Measurements from ENCODE around the gene SPATA20. TPM values are rescaled to one million over a fixed set of nuclear protein-coding genes. Genes with fewer than 3 reads are reported as not detected.

The SPATA20 gene
- total and polyA plus RNA-seq, 2 of the 4 experiments (the other 2 are of a cell fraction) = 17.0 to 35.0 TPM

- no peaks in the 10 kb centered on the region for H4K20me1 ChIP-seq (ENCODE audit: insufficient read depth, low read length)
- H4K8ac ChIP-seq (ENCODE audit: low read depth in 2 of 2, low read length in 2 of 2) = no peak overlapping the region
- no peak overlapping the region for H3K4ac ChIP-seq (ENCODE audit: low read depth, low read length)
- no peak overlapping the region for H3K14ac ChIP-seq (replicated peaks; ENCODE audit: low read depth, low read length)
- no peak overlapping the region for H2BK5ac ChIP-seq (ENCODE audit: low read depth, low read length, poor library complexity, severe bottlenecking)
- no peak overlapping the region for H2AFZ ChIP-seq (replicated peaks; ENCODE audit: low read length, poor library complexity)
- H2BK20ac ChIP-seq (ENCODE audit: low read depth, low read length) = no peak overlapping the region
- DNase-seq (no peak), ATAC-seq (ENCODE audit: low read depth) (no peak)
- no peak overlapping the region for H4K91ac ChIP-seq (ENCODE audit: insufficient read depth, low read depth, low read length)
- peaks cover 42% of the 10 kb centered on the region for H3K27me3 ChIP-seq (ENCODE audit: control insufficient read depth, insufficient read depth, low read length)
- no peak overlapping the region for H3K9ac ChIP-seq (ENCODE audit: low read depth, low read length)
- H2BK15ac ChIP-seq (ENCODE audit: low read depth, low read length) = no peak overlapping the region
- H2AK5ac ChIP-seq (ENCODE audit: low read depth, low read length) = no peak overlapping the region
- no TSS peak for BruUV-seq (replicated peaks)
- H3K23ac ChIP-seq (ENCODE audit: low read depth, low read length) = no peak overlapping the region
- dilution Hi-C loops (cut with HindIII; ENCODE audit: low sequenced_read_pairs, unreplicated experiment) = no loop called here
- no peak for TF ChIP-seq POLR2A (IDR thresholded peaks at IDR 0.05; ENCODE audit: low read depth, low read length)
- no peak for TF ChIP-seq CTCF (conservative IDR thresholded peaks at IDR 0.05; ENCODE audit: low read depth, low read length)
- TF ChIP-seq RCOR1 (IDR thresholded peaks at IDR 0.05; ENCODE audit: insufficient replicate concordance, low read length) = no peak
- no peak for TF ChIP-seq CHD1 (IDR thresholded peaks at IDR 0.05; ENCODE audit: low read depth, low read length)
- TF ChIP-seq MXI1 (IDR thresholded peaks at IDR 0.05; ENCODE audit: borderline replicate concordance, low read depth, low read length) = no peak
- no peak for TF ChIP-seq MAZ (IDR thresholded peaks at IDR 0.05; ENCODE audit: borderline replicate concordance, low read depth, low read length)
- TF ChIP-seq MAFK (IDR thresholded peaks at IDR 0.05; ENCODE audit: low read depth, low read length) = no peak
- TF ChIP-seq BHLHE40 (IDR thresholded peaks at IDR 0.05; ENCODE audit: low read depth, low read length) = no peak
- no peak for TF ChIP-seq FOS (IDR thresholded peaks at IDR 0.05; ENCODE audit: low read depth, low read length)
- no peak for TF ChIP-seq USF2 (IDR thresholded peaks at IDR 0.05; ENCODE audit: low read depth, low read length)
- TF ChIP-seq CEBPB (IDR thresholded peaks at IDR 0.05; ENCODE audit: low read depth, low read length) = no peak
- no peak for TF ChIP-seq RFX5 (IDR thresholded peaks at IDR 0.05; ENCODE audit: low read depth, low read length)
- no peak for TF ChIP-seq SMC3 (IDR thresholded peaks at IDR 0.05; ENCODE audit: low read depth, low read length)
- no peak overlapping the region for H3K27ac ChIP-seq (ENCODE audit: insufficient read depth, low read length)
- in situ Hi-C loops (cut with MboI; ENCODE audit: low sequenced_read_pairs) = no loop called here
- H2BK120ac ChIP-seq (ENCODE audit: low read depth, low read length) = no peak overlapping the region
- intact Hi-C loops (cut with micrococcal nuclease) = no loop called here
- no peak overlapping the region for H4K5ac ChIP-seq (ENCODE audit: low read depth, low read length)
- ChIA-PET CTCF (no interaction called here), POLR2A (ENCODE audit: unreplicated experiment) (no interaction called here)
- H3K4me1 ChIP-seq (ENCODE audit: control insufficient read depth, insufficient read depth, low read length) = peaks cover 4% of the 10 kb centered on the region; the same call in 1 of the 2 replicates
- H3K9me1 ChIP-seq (ENCODE audit: insufficient read depth, low read length) = no peaks in the 10 kb centered on the region
- no peak overlapping the region for H3K4me2 ChIP-seq (ENCODE audit: low read depth, low read length)
- H3K4me3 ChIP-seq (ENCODE audit: insufficient read depth, low read depth, low read length) = no peak overlapping the region
- WGBS, 2 experiments (ENCODE audit: extremely low coverage in 2 of 2, insufficient read length in 1 of 2) = 88% methylated on average over 9 of the region's 15 CpGs; no CpG with 5 or more reads in 1 of the 2 experiments
- H3K18ac ChIP-seq (ENCODE audit: low read depth, low read length) = no peak overlapping the region
- no peaks in the 10 kb centered on the region for H3K79me1 ChIP-seq (ENCODE audit: low read depth in 1 of 2, low read length in 2 of 2)
- no peak overlapping the region for H3K56ac ChIP-seq (ENCODE audit: extremely low read depth, insufficient read depth, low read length)
- no peak overlapping the region for H2AK9ac ChIP-seq (replicated peaks; ENCODE audit: low read depth, low read length, poor library complexity)
- H3K36me3 ChIP-seq (ENCODE audit: control insufficient read depth, insufficient read depth, low read length) = no peaks in the 10 kb centered on the region
- no peaks in the 10 kb centered on the region for H3K9me3 ChIP-seq (ENCODE audit: control insufficient read depth, insufficient read depth, low read length)
Measured at GRCh38 chr17:50599606-50600005, 52.6 kb downstream of the SPATA20 start.
